DND-41 (cell line): ENCODE data around the gene EPHA8.

Experiments used
- ATAC-seq: fragments of 200-7000 bp; cut with Tn5 transposase; 3 replicates; pipeline ENCODE4 v1.9.1; 2021; ENCODE audit warnings: low read depth; ENCODE audit not compliant: insufficient read depth
- DNase-seq: peaks from one replicate; pipeline ENCODE4 v3.0.0-alpha.2; 2020
- H2AFZ ChIP-seq: 2 replicates; pipeline ENCODE4 v1.6.0; 2012; ENCODE audit warnings: low read depth, low read length
- H3K27ac ChIP-seq: 2 replicates; pipeline ENCODE4 v1.5.1; 2012; ENCODE audit warnings: low read length, inconsistent platforms
- H3K27me3 ChIP-seq: fragments of 200-600 bp; sonication (generic); 2 replicates; pipeline ENCODE4 v1.6.0; 2012; ENCODE audit warnings: low read length, mild to moderate bottlenecking, inconsistent platforms; ENCODE audit not compliant: insufficient read depth, poor library complexity
- H3K36me3 ChIP-seq: 2 replicates; pipeline ENCODE4 v1.5.1; 2012; ENCODE audit warnings: low read length, inconsistent platforms; ENCODE audit not compliant: insufficient read depth
- H3K4me1 ChIP-seq: 2 replicates; pipeline ENCODE4 v1.5.1; 2012; ENCODE audit warnings: mild to moderate bottlenecking, low read length; ENCODE audit not compliant: insufficient read depth
- H3K4me2 ChIP-seq: 2 replicates; pipeline ENCODE4 v1.6.0; 2012; ENCODE audit warnings: mild to moderate bottlenecking, moderate library complexity, low read length, inconsistent platforms; ENCODE audit not compliant: insufficient read depth
- H3K4me3 ChIP-seq, 2 experiments: fragments of 200-600 bp in 1 of 2; shearing (Covaris generic) in 1 of 2; 2 replicates each; pipeline ENCODE4 v1.5.1; 2012 to 2016; ENCODE audit warnings: inconsistent platforms in 2 of 2, low read length in 2 of 2, mild to moderate bottlenecking in 2 of 2, low read depth in 1 of 2, moderate library complexity in 1 of 2
- H3K79me2 ChIP-seq: 2 replicates; pipeline ENCODE4 v1.6.0; 2012; ENCODE audit warnings: low read length, inconsistent platforms; ENCODE audit not compliant: insufficient read depth
- H3K9ac ChIP-seq: 2 replicates; pipeline ENCODE4 v1.6.0; 2012; ENCODE audit warnings: low read depth, mild to moderate bottlenecking, inconsistent platforms, low read length, moderate library complexity
- H3K9me3 ChIP-seq: 2 replicates; pipeline ENCODE4 v1.5.1; 2012; ENCODE audit warnings: low read length, moderate library complexity, mild to moderate bottlenecking, inconsistent platforms; ENCODE audit not compliant: insufficient read depth, severe bottlenecking
- H4K20me1 ChIP-seq: 2 replicates; pipeline ENCODE4 v1.6.0; 2012; ENCODE audit warnings: low read length; ENCODE audit not compliant: insufficient read depth
- EZH2 ChIP-seq: IDR thresholded peaks from 3 replicates; pipeline ENCODE4 v1.6.1; 2012; ENCODE audit warnings: borderline replicate concordance, low read depth, mild to moderate bottlenecking, moderate library complexity, low read length, inconsistent platforms; ENCODE audit not compliant: severe bottlenecking
- TF ChIP-seq, protein P1 (sequence below): IDR thresholded peaks from 2 replicates; pipeline ENCODE4 v1.5.1; 2012; ENCODE audit warnings: borderline replicate concordance, low read length, moderate library complexity, mild to moderate bottlenecking; ENCODE audit not compliant: poor library complexity, severe bottlenecking; ENCODE audit errors: extremely low read depth

EPHA8 gene

GRCh38 chr1:22562584-22563583 is at the start of gene EPHA8:
Gene EPHA8 (plus strand): TSS chr1:22563489. CDS start chr1:22563636, 147 bp downstream.
- TF ChIP-seq EZH2: no peak
- TF ChIP-seq, protein P1, sequence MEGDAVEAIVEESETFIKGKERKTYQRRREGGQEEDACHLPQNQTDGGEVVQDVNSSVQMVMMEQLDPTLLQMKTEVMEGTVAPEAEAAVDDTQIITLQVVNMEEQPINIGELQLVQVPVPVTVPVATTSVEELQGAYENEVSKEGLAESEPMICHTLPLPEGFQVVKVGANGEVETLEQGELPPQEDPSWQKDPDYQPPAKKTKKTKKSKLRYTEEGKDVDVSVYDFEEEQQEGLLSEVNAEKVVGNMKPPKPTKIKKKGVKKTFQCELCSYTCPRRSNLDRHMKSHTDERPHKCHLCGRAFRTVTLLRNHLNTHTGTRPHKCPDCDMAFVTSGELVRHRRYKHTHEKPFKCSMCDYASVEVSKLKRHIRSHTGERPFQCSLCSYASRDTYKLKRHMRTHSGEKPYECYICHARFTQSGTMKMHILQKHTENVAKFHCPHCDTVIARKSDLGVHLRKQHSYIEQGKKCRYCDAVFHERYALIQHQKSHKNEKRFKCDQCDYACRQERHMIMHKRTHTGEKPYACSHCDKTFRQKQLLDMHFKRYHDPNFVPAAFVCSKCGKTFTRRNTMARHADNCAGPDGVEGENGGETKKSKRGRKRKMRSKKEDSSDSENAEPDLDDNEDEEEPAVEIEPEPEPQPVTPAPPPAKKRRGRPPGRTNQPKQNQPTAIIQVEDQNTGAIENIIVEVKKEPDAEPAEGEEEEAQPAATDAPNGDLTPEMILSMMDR: no peak
- Histone ChIP-seq H3K27me3 (peaks cover 25% of the 10 kb centered on the region), H3K9ac (no peak within 1 kb of the TSS), H2AFZ (no peak within 1 kb of the TSS), H3K4me3 (no peak within 1 kb of the TSS), H3K4me2 (no peak within 1 kb of the TSS), H4K20me1 (no peaks in the 10 kb centered on the region; the same call in 1 of the 2 replicates), H3K4me1 (no peaks in the 10 kb centered on the region), H3K79me2 (no peaks in the 10 kb centered on the region), H3K9me3 (no peaks in the 10 kb centered on the region), H3K27ac (no peak within 1 kb of the TSS), H3K36me3 (no peaks in the 10 kb centered on the region)
- no peak for DNase-seq
- ATAC-seq: no peak

DNA sequence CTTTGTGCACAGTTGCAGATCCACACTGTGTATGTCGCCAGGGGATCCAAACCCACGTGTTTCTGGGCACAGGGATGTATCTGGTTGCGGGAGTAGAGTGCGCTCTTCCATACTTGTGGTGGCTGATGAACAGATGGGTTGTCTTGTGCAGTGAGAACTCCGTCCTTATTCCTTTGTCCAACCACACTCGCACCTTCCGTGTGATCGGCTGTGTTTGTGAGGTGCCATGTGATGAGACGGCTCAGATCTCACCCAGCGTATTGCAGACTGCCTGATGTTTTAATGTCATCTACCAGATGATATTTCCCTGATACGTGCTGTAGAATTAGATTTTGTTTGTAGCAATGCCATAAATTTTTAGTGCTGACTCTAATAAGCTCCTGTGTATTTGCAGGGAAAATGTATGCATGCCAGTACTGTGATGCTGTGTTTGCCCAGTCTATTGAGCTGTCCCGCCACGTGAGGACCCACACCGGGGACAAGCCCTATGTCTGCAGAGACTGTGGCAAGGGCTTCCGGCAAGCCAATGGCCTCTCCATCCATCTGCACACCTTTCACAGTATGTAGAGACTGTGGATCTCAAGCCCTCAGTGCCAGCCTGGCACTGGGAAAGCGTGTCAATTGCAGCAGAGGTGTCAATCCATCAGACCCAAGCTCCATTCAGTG is 46.2 kb upstream of the EPHA8 start:
- DNase-seq (no peak), ATAC-seq (no peak)
- no peak overlapping the region for H3K9ac ChIP-seq
- TF ChIP-seq, protein P1: no peak
- TF ChIP-seq EZH2: no peak
- H3K4me1 ChIP-seq: no peaks in the 10 kb centered on the region
- no peak overlapping the region for H3K4me2 ChIP-seq
- H3K9me3 ChIP-seq: no peaks in the 10 kb centered on the region
- peaks cover 93% of the 10 kb centered on the region for H3K36me3 ChIP-seq
- no peaks in the 10 kb centered on the region for H3K27me3 ChIP-seq
- H3K79me2 ChIP-seq: no peaks in the 10 kb centered on the region
- no peaks in the 10 kb centered on the region for H4K20me1 ChIP-seq
- H3K4me3 ChIP-seq: no peak overlapping the region
- H2AFZ ChIP-seq: no peak overlapping the region
- H3K27ac ChIP-seq: no peak overlapping the region

GRCh38 chr1:22517956-22518355 is 45.3 kb upstream of the EPHA8 start:
- peaks cover 90% of the 10 kb centered on the region for H3K36me3 ChIP-seq
- H3K79me2 ChIP-seq: no peaks in the 10 kb centered on the region
- H3K4me3 ChIP-seq: no peak overlapping the region
- H2AFZ ChIP-seq: no peak overlapping the region
- H4K20me1 ChIP-seq: no peaks in the 10 kb centered on the region
- no peaks in the 10 kb centered on the region for H3K9me3 ChIP-seq
- no peak for DNase-seq
- H3K4me1 ChIP-seq: no peaks in the 10 kb centered on the region
- H3K9ac ChIP-seq: no peak overlapping the region
- no peaks in the 10 kb centered on the region for H3K27me3 ChIP-seq
- no peak overlapping the region for H3K4me2 ChIP-seq
- no peak for ATAC-seq
- no peak for TF ChIP-seq EZH2
- TF ChIP-seq, protein P1: no peak
- no peak overlapping the region for H3K27ac ChIP-seq
